Measurements from ENCODE around the gene MEIKIN.

The MEIKIN gene

GRCh38 chr5:131766689-131767088 is 178.8 kb downstream of the MEIKIN start:
- ChIA-PET CTCF (no interaction called here), POLR2A (no interaction called here)
- no peak overlapping the region for H3K4me3 ChIP-seq (ENCODE audit: control insufficient read depth in 1 of 7, extremely low read depth in 1 of 7, insufficient read depth in 4 of 7, low read depth in 2 of 7, low read length in 6 of 7)
- peaks cover 0 to 22% (median 0%) of the 10 kb centered on the region in 5 experiments for H3K9me3 ChIP-seq (ENCODE audit: control extremely low read depth in 1 of 5, control insufficient read depth in 4 of 5, insufficient read depth in 2 of 5, low read depth in 1 of 5, low read length in 4 of 5)
- 100% methylated on average over 3 of the region's 3 CpGs for WGBS (ENCODE audit: insufficient coverage)
- no peak for DNase-seq
- H3K27me3 ChIP-seq (replicated peaks in 2 of 5; ENCODE audit: control insufficient read depth in 4 of 5, insufficient read depth in 5 of 5, low read length in 4 of 5), result no peaks in the 10 kb centered on the region
- H3K4me1 ChIP-seq (ENCODE audit: control extremely low read depth in 1 of 4, control insufficient read depth in 4 of 4, insufficient read depth in 4 of 4, low read length in 3 of 4), result peaks cover 12 to 18% (median 16%) of the 10 kb centered on the region in 4 experiments
- H3K36me3 ChIP-seq (ENCODE audit: control insufficient read depth in 4 of 4, insufficient read depth in 4 of 4, low read length in 3 of 4), result peaks cover 0 to 22% (median 13%) of the 10 kb centered on the region in 4 experiments
- H3K27ac ChIP-seq (ENCODE audit: insufficient read depth in 1 of 2, low read depth in 1 of 2, low read length in 2 of 2, poor library complexity in 1 of 2, severe bottlenecking in 2 of 2), result no peak overlapping the region

DNA sequence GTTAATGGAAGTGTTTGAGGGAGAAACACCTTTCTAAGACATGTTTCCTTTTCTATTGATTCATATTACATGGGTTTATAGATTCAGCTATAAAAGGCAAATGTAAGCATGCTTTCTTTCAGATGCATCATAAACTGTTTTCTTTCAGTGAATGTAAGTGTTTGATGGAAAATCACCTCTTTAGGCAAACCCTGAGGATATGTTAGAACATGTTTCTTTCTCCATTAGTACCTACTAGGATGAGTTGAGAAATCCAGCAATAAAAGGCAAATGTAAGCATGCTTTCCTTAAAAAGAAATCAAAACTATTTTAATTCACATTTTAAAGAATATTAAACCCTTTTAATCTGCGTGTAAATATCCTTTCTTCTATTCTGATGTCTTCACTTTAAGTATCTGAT is 180.2 kb downstream of the MEIKIN start:
- no peak for DNase-seq
- Histone ChIP-seq H3K4me1 (ENCODE audit: control extremely low read depth in 1 of 4, control insufficient read depth in 4 of 4, insufficient read depth in 4 of 4, low read length in 3 of 4) (peaks cover 2 to 11% (median 6%) of the 10 kb centered on the region in 4 experiments), H3K27me3 (replicated peaks in 2 of 5; ENCODE audit: control insufficient read depth in 4 of 5, insufficient read depth in 5 of 5, low read length in 4 of 5) (no peaks in the 10 kb centered on the region), H3K27ac (ENCODE audit: insufficient read depth in 1 of 2, low read depth in 1 of 2, low read length in 2 of 2, poor library complexity in 1 of 2, severe bottlenecking in 2 of 2) (no peak overlapping the region), H3K9me3 (ENCODE audit: control extremely low read depth in 1 of 5, control insufficient read depth in 4 of 5, insufficient read depth in 2 of 5, low read depth in 1 of 5, low read length in 4 of 5) (peaks cover 0 to 22% (median 0%) of the 10 kb centered on the region in 5 experiments), H3K36me3 (ENCODE audit: control insufficient read depth in 4 of 4, insufficient read depth in 4 of 4, low read length in 3 of 4) (peaks cover 0 to 22% (median 13%) of the 10 kb centered on the region in 4 experiments), H3K4me3 (ENCODE audit: control insufficient read depth in 1 of 7, extremely low read depth in 1 of 7, insufficient read depth in 4 of 7, low read depth in 2 of 7, low read length in 6 of 7) (no peak overlapping the region)
- ChIA-PET POLR2A (no interaction called here), CTCF (no interaction called here)
- no CpG with 5 or more reads among the region's 1 CpG for WGBS (ENCODE audit: insufficient coverage)

DNA sequence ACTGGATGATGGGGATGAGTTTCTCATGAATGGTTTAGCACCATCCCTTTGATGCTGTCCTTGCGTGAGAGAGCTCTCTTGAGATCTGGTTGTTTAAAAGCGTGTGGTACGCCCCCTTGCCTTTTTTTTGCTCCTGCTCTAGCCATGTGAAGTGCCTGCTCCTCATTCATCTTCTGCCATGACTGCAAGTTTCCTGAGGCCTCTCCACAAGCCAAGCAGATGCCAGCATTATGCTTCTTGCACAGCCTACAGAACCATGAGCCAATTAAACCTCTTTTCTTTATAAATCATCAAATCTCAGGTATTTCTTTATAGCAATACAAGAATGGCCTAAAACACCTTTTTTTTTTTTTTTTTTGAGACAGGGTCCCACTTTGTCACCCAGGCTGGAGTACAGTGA is 181.5 kb downstream of the MEIKIN start:
- Histone ChIP-seq H3K27me3 (replicated peaks in 2 of 5; ENCODE audit: control insufficient read depth in 4 of 5, insufficient read depth in 5 of 5, low read length in 4 of 5) (no peaks in the 10 kb centered on the region), H3K27ac (ENCODE audit: insufficient read depth in 1 of 2, low read depth in 1 of 2, low read length in 2 of 2, poor library complexity in 1 of 2, severe bottlenecking in 2 of 2) (no peak overlapping the region), H3K36me3 (ENCODE audit: control insufficient read depth in 4 of 4, insufficient read depth in 4 of 4, low read length in 3 of 4) (peaks cover 0 to 22% (median 13%) of the 10 kb centered on the region in 4 experiments), H3K9me3 (ENCODE audit: control extremely low read depth in 1 of 5, control insufficient read depth in 4 of 5, insufficient read depth in 2 of 5, low read depth in 1 of 5, low read length in 4 of 5) (peaks cover 0 to 22% (median 0%) of the 10 kb centered on the region in 5 experiments), H3K4me3 (ENCODE audit: control insufficient read depth in 1 of 7, extremely low read depth in 1 of 7, insufficient read depth in 4 of 7, low read depth in 2 of 7, low read length in 6 of 7) (no peak overlapping the region), H3K4me1 (ENCODE audit: control extremely low read depth in 1 of 4, control insufficient read depth in 4 of 4, insufficient read depth in 4 of 4, low read length in 3 of 4) (peaks cover 0 to 4% (median under 1%) of the 10 kb centered on the region in 4 experiments)
- CTCF ChIA-PET, result no interaction called here
- DNase-seq, result no peak
- 100% methylated on average over 3 of the region's 3 CpGs for WGBS (ENCODE audit: insufficient coverage)
- POLR2A ChIA-PET, result no interaction called here

DNA sequence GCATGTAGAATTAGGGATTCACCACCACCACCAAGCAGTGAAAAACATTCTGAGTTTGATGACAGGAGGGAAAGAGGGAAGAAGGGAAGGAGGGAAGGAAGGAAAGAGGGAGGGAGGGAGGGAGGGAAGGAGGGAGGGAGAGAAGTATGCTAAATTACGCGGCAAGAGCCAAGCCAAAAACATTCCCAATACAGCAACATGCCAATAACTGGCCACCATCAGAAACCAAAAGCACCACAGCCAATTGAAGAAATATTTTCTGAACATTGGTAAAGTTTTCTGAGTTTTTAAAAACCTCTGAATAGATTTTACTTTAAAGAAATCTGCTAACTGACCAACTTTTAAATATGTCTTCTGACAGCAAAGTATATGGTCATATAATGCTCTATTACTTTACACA is 184.7 kb downstream of the MEIKIN start:
- ChIA-PET CTCF (no interaction called here), POLR2A (no interaction called here)
- no CpG with 5 or more reads among the region's 2 CpGs for WGBS (ENCODE audit: insufficient coverage)

GRCh38 chr5:131759704-131760103 is 185.8 kb downstream of the MEIKIN start:
- peaks cover 0 to 14% (median 0%) of the 10 kb centered on the region in 5 experiments for H3K9me3 ChIP-seq (ENCODE audit: control extremely low read depth in 1 of 5, control insufficient read depth in 4 of 5, insufficient read depth in 2 of 5, low read depth in 1 of 5, low read length in 4 of 5)
- H3K27me3 ChIP-seq (replicated peaks in 2 of 5; ENCODE audit: control insufficient read depth in 4 of 5, insufficient read depth in 5 of 5, low read length in 4 of 5), result no peaks in the 10 kb centered on the region
- ChIA-PET CTCF (interaction anchor here (0.8 to 1.0 kb wide), 2 partner anchors 10 to 15 kb away, joined by 3 read pairs; no protein-coding TSS in a partner anchor), POLR2A (no interaction called here)
- no peak overlapping the region for H3K4me3 ChIP-seq (ENCODE audit: control insufficient read depth in 1 of 7, extremely low read depth in 1 of 7, insufficient read depth in 4 of 7, low read depth in 2 of 7, low read length in 6 of 7)
- no CpG with 5 or more reads among the region's 1 CpG for WGBS (ENCODE audit: insufficient coverage)
- H3K27ac ChIP-seq (ENCODE audit: insufficient read depth in 1 of 2, low read depth in 1 of 2, low read length in 2 of 2, poor library complexity in 1 of 2, severe bottlenecking in 2 of 2), result no peak overlapping the region
- peaks cover 21 to 37% (median 27%) of the 10 kb centered on the region in 4 experiments for H3K4me1 ChIP-seq (ENCODE audit: control extremely low read depth in 1 of 4, control insufficient read depth in 4 of 4, insufficient read depth in 4 of 4, low read length in 3 of 4)
- H3K36me3 ChIP-seq (ENCODE audit: control insufficient read depth in 4 of 4, insufficient read depth in 4 of 4, low read length in 3 of 4), result peaks cover 0 to 17% (median 10%) of the 10 kb centered on the region in 4 experiments
- no peak for DNase-seq

More for the DNA sequence above, 184.7 kb downstream of the MEIKIN start:
- Histone ChIP-seq H3K4me3 (ENCODE audit: control insufficient read depth in 1 of 7, extremely low read depth in 1 of 7, insufficient read depth in 4 of 7, low read depth in 2 of 7, low read length in 6 of 7) (no peak overlapping the region), H3K27ac (ENCODE audit: insufficient read depth in 1 of 2, low read depth in 1 of 2, low read length in 2 of 2, poor library complexity in 1 of 2, severe bottlenecking in 2 of 2) (no peak overlapping the region), H3K4me1 (ENCODE audit: control extremely low read depth in 1 of 4, control insufficient read depth in 4 of 4, insufficient read depth in 4 of 4, low read length in 3 of 4) (peaks cover 21 to 35% (median 27%) of the 10 kb centered on the region in 4 experiments), H3K27me3 (replicated peaks in 2 of 5; ENCODE audit: control insufficient read depth in 4 of 5, insufficient read depth in 5 of 5, low read length in 4 of 5) (no peaks in the 10 kb centered on the region), H3K36me3 (ENCODE audit: control insufficient read depth in 4 of 4, insufficient read depth in 4 of 4, low read length in 3 of 4) (peaks cover 0 to 22% (median 13%) of the 10 kb centered on the region in 4 experiments), H3K9me3 (ENCODE audit: control extremely low read depth in 1 of 5, control insufficient read depth in 4 of 5, insufficient read depth in 2 of 5, low read depth in 1 of 5, low read length in 4 of 5) (peaks cover 0 to 19% (median 0%) of the 10 kb centered on the region in 5 experiments)
- DNase-seq, result no peak

DNA sequence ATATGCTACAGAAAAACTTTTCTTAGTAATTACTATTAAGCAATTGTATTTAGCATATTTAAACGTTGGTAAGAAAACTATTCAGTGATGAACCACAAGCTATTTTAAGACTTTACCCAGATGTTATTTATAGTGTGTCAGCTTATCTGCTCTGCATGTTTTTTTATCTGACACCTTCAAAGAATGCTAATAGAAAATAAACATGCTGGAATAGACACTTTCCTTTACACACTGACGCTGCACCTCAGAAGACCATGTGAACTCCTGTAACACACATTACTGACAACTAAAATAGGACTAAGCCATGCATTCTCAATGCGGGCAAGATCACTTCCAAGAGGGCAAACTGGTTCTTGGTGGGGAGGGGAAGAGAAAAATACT is 187.0 kb downstream of the MEIKIN start:
- H3K36me3 ChIP-seq (ENCODE audit: control insufficient read depth in 4 of 4, insufficient read depth in 4 of 4, low read length in 3 of 4), result peaks cover 0 to 6% (median 2%) of the 10 kb centered on the region in 4 experiments
- no peaks in the 10 kb centered on the region for H3K27me3 ChIP-seq (replicated peaks in 2 of 5; ENCODE audit: control insufficient read depth in 4 of 5, insufficient read depth in 5 of 5, low read length in 4 of 5)
- 0% methylated on average over 1 of the region's 3 CpGs for WGBS (ENCODE audit: insufficient coverage)
- DNase-seq, result peak in 2 of 3 donors; percentile 46 to 63
- H3K9me3 ChIP-seq (ENCODE audit: control extremely low read depth in 1 of 5, control insufficient read depth in 4 of 5, insufficient read depth in 2 of 5, low read depth in 1 of 5, low read length in 4 of 5), result peaks cover 0 to 6% (median 0%) of the 10 kb centered on the region in 5 experiments
- peak overlapping the region in 2 of 7 experiments; percentile 34 to 49 for H3K4me3 ChIP-seq (ENCODE audit: control insufficient read depth in 1 of 7, extremely low read depth in 1 of 7, insufficient read depth in 4 of 7, low read depth in 2 of 7, low read length in 6 of 7)
- peaks cover 21 to 46% (median 29%) of the 10 kb centered on the region in 4 experiments for H3K4me1 ChIP-seq (ENCODE audit: control extremely low read depth in 1 of 4, control insufficient read depth in 4 of 4, insufficient read depth in 4 of 4, low read length in 3 of 4)
- POLR2A ChIA-PET, result no interaction called here
- CTCF ChIA-PET, result no interaction called here
- H3K27ac ChIP-seq (ENCODE audit: insufficient read depth in 1 of 2, low read depth in 1 of 2, low read length in 2 of 2, poor library complexity in 1 of 2, severe bottlenecking in 2 of 2), result peak overlapping the region in 1 of 2 experiments; percentile 58

GRCh38 chr5:131757830-131758519 is 187.5 kb downstream of the MEIKIN start:
- H3K27ac ChIP-seq (ENCODE audit: insufficient read depth in 1 of 2, low read depth in 1 of 2, low read length in 2 of 2, poor library complexity in 1 of 2, severe bottlenecking in 2 of 2), result peak overlapping the region in 1 of 2 experiments; percentile 58
- H3K27me3 ChIP-seq (replicated peaks in 2 of 5; ENCODE audit: control insufficient read depth in 4 of 5, insufficient read depth in 5 of 5, low read length in 4 of 5), result no peaks in the 10 kb centered on the region
- peaks cover 21 to 50% (median 29%) of the 10 kb centered on the region in 4 experiments for H3K4me1 ChIP-seq (ENCODE audit: control extremely low read depth in 1 of 4, control insufficient read depth in 4 of 4, insufficient read depth in 4 of 4, low read length in 3 of 4)
- H3K9me3 ChIP-seq (ENCODE audit: control extremely low read depth in 1 of 5, control insufficient read depth in 4 of 5, insufficient read depth in 2 of 5, low read depth in 1 of 5, low read length in 4 of 5), result peaks cover 0 to 4% (median 0%) of the 10 kb centered on the region in 5 experiments
- CTCF ChIA-PET, result interaction anchor here (1.4 kb wide), 1 partner anchor 17 kb away, joined by 7 read pairs; no protein-coding TSS in a partner anchor
- H3K36me3 ChIP-seq (ENCODE audit: control insufficient read depth in 4 of 4, insufficient read depth in 4 of 4, low read length in 3 of 4), result peaks cover 0 to 2% (median under 1%) of the 10 kb centered on the region in 4 experiments
- POLR2A ChIA-PET, result no interaction called here
- no peak for DNase-seq
- peak overlapping the region in 2 of 7 experiments; percentile 8 to 22 for H3K4me3 ChIP-seq (ENCODE audit: control insufficient read depth in 1 of 7, extremely low read depth in 1 of 7, insufficient read depth in 4 of 7, low read depth in 2 of 7, low read length in 6 of 7)
- WGBS (ENCODE audit: insufficient coverage), result no CpG with 5 or more reads among the region's 1 CpG

All from common myeloid progenitor, CD34-positive (primary cell).